Fibroblast of pulmonary artery (primary cell): ENCODE measurements around the gene SERPINB6.
"Not testable (repeated sequence)": the region's sequence is repeated elsewhere in the genome, so short reads cannot be mapped to it uniquely, and the experiment has no call there.

ENCODE experiments used
- DNase-seq: peaks from one replicate; pipeline ENCODE4 v3.0.0-alpha.2; 2010; ENCODE audit warnings: low read depth
- H3K4me3 ChIP-seq: replicated peaks from 2 replicates; pipeline ENCODE4 v1.5.1; 2011; ENCODE audit warnings: low read depth, mild to moderate bottlenecking, control low read depth, low read length, moderate library complexity
- CTCF ChIP-seq: IDR thresholded peaks from 2 replicates; pipeline ENCODE4 v1.5.1; 2011; ENCODE audit warnings: mild to moderate bottlenecking, control low read depth, low read length, inconsistent platforms; ENCODE audit errors: missing control alignments

Gene SERPINB6

DNA sequence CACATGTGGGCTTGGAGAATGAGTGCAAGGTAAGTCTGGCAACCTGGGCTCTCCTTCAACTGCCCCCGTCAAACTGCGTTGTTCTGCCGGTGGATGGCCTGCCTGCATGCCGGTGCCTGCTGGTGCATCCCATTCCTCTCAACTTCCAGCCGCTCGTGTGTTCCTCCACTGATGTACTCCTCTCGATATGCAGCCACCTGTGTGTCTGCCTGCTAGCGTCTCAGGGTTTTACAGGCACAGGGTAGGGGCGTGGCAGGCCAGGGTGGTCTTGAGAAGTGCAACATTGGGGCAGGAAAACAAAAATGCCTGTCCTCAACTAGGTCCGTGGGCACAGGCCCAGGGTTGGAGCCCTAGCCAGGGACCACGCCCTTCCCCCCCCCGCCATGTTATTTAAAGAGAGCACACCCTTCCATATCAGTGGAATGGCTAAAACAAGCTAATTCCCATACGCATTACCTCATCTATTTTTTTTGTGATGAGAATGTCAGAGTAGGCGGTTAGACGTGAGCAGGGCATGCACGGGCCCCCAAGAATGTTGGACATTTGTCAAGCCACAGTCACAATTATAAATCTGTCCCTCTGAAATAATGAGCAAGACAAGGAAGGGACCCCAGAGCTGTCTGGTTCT lies 33.2 kb downstream of the SERPINB6 start:
- no peak overlapping the region for H3K4me3 ChIP-seq
- no peak for TF ChIP-seq CTCF
- DNase-seq: no peak

GRCh38 chr6:2937627-2938003 lies 33.8 kb downstream of the SERPINB6 start:
- no peak for TF ChIP-seq CTCF
- H3K4me3 ChIP-seq: no peak overlapping the region
- no peak for DNase-seq

DNA sequence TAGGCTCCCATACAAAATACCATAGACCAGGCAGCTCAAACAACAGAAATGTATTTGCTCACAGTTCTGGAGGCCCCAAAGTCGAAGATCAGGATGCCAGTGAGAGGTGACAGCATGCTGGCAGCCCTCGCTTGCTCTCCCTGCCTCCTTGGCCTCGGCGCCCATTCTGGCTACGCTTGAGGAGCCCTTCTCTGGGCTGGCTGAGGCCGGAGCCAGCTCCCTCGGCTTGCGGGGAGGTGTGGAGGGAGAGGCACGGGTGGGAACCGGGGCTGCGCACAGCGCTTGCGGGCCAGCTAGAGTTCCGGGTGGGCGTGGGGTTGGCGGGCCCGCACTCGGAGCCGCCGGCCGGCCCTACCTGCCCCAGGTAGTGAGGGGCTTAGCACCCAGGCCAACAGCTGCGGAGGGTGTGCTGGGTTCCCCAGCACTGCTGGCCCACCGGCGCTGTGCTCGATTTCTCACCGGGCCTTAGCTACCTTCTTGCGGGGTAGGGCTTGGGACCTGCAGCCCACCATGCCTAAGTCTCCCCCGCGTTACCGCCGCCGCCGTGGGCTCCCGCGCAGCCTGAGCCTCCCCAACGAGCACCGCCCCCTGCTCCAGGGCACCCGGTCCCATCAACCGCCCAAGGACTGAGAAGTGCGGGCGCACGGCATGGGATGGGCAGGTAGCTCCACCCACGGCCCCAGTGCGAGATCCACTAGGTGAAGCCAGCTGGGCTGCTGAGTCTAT lies 35.6 kb downstream of the SERPINB6 start:
- no peak overlapping the region for H3K4me3 ChIP-seq
- no peak for TF ChIP-seq CTCF
- DNase-seq: no peak

DNA sequence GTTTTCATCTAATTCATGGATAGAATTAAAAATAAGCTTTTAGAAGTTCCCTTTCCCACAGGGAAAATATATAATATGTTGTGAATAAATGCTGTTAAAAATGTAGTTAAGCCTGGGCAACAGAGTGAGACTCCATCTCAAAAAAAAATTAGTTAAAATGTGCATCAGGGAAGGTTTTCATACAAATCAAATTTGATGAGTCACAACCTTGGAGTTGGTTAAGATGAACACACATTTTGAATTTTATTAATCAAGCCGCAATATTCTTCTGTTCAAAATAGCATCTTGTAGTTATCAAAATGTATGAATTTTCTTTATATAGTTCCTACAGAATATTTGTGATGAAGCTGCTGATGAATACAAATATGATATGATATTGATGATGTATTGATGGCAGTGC lies 37.3 kb downstream of the SERPINB6 start:
- TF ChIP-seq CTCF: no peak
- DNase-seq: no peak
- no peak overlapping the region for H3K4me3 ChIP-seq

DNA sequence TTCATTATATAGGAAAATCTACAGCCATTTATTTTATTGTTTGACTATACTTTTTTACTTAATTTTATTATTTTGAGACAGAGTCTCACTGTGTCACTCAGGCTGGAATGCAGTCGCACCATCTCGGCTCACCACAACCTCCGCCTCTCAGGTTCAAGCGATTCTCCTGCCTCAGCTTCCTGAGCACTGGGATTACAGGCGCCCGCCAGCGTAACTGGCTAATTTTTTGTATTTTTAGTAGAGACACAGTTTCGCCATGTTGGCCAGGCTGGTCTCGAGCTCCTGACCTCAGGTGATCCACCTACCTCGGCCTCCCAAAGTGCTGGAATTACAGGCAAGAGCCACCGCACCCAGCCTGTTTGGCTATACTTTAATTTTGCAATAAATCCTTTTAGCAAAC lies 38.5 kb downstream of the SERPINB6 start:
- H3K4me3 ChIP-seq, DNase-seq: not testable (repeated sequence)

GRCh38 chr6:2931970-2932748 lies 39.2 kb downstream of the SERPINB6 start:
- TF ChIP-seq CTCF: no peak
- DNase-seq: peak; percentile 76
- no peak overlapping the region for H3K4me3 ChIP-seq

DNA sequence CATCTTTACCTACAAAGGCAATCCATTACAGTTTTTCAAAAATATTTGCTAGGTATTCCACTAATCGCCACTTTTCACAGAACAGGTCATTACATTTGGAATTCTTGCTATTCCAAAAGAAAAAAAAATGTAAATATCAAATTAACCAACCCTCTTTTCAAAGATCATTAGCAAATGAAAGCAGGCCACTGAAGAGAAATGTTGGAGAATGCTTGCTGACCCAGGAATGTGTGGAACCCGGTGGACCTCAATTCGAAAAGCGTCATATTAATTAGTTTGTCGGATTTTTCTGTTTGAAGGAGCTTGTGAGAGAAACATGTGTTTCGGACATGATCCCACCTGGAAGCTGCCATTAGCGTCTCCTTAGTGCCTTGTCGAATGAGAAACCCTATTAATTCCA lies 40.3 kb downstream of the SERPINB6 start:
- no peak overlapping the region for H3K4me3 ChIP-seq
- no peak for DNase-seq
- no peak for TF ChIP-seq CTCF

GRCh38 chr6:2927931-2928330 lies 43.4 kb downstream of the SERPINB6 start:
- DNase-seq, H3K4me3 ChIP-seq: not testable (repeated sequence)

DNA sequence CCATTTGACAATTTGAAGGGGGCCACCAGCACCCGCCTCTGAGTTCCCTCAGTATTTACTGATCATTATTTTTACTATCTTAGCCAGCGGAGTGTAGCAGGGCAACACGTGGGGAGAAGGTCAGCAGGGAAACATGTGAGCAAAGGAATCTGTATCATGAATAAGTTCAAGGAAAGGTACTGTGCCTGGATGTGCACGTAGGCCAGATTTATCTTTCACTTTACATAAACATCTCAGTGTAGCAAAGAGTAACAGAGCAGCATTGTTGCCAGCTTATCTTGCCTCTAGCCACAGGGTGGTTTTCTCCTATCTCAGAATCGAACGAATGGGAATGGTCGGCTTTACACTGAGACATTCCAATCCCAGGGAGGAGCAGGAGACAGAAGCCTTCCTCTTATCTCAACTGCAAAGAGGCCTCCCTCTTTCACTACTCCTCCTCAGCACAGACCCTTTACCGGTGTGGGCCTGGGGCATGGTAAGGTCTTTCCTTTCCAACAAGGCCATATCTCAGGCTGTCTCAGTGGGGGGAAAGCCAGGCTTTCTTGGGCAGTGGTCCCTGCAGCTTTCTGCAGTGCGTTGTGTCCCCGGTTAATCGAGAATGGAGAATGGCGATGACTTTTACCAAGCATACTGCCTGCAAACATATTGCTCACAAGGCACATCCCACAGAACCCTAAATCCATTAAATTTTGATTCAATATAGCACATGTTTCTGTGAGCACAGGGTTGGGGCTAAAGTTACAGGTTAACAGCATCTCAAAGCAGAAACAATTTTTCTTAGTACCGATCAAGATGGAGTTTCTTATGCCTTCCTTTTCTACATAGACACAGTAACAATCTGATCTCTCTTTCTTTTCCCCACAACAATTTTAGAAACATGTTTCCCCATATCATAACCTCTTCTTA lies 45.3 kb downstream of the SERPINB6 start:
- DNase-seq: peak; percentile 22
- H3K4me3 ChIP-seq: not testable (repeated sequence)
